RWPE2 (cell line): ENCODE data around the gene UTP15.
A peak's percentile ranks its signal among the peaks of the same experiment; 100 is the strongest.

Experiments used
- ATAC-seq: fragments of 200-7000 bp; cut with Tn5 transposase; 3 replicates; pipeline ENCODE4 v1.9.1; 2021; ENCODE audit warnings: low read depth
- DNase-seq: peaks from one replicate; pipeline ENCODE4 v3.0.0-alpha.2; 2020; ENCODE audit warnings: low spot score
- H3K27ac ChIP-seq: fragments of 450-650 bp; 2 replicates; pipeline ENCODE4 v1.5.1; 2017; ENCODE audit warnings: mild to moderate bottlenecking; ENCODE audit not compliant: poor library complexity, severe bottlenecking
- H3K27me3 ChIP-seq: fragments of 250-450 bp; sonication (Bioruptor Pico); 2 replicates; pipeline ENCODE4 v1.5.1; 2021; ENCODE audit warnings: mild to moderate bottlenecking, moderate library complexity; ENCODE audit not compliant: insufficient read depth, poor library complexity, severe bottlenecking
- H3K36me3 ChIP-seq: fragments of 250-450 bp; sonication (Bioruptor Pico); 2 replicates; pipeline ENCODE4 v1.5.1; 2020; ENCODE audit warnings: low read depth, mild to moderate bottlenecking, moderate library complexity
- H3K4me1 ChIP-seq: fragments of 250-450 bp; sonication (Bioruptor Pico); 2 replicates; pipeline ENCODE4 v1.5.1; 2021; ENCODE audit warnings: mild to moderate bottlenecking, moderate library complexity; ENCODE audit not compliant: insufficient read depth, poor library complexity, severe bottlenecking
- H3K4me3 ChIP-seq: fragments of 250-450 bp; sonication (Bioruptor Pico); 2 replicates; pipeline ENCODE4 v1.5.1; 2021; ENCODE audit warnings: mild to moderate bottlenecking, moderate library complexity; ENCODE audit not compliant: severe bottlenecking
- H3K9me3 ChIP-seq: fragments of 250-450 bp; sonication (Bioruptor Pico); 2 replicates; pipeline ENCODE4 v1.5.1; 2021; ENCODE audit warnings: mild to moderate bottlenecking, moderate library complexity; ENCODE audit not compliant: severe bottlenecking
- CTCF ChIP-seq: fragments of 450-650 bp; IDR thresholded peaks from one replicate; pipeline ENCODE4 v1.5.1; 2017; ENCODE audit warnings: mild to moderate bottlenecking, moderate library complexity; ENCODE audit not compliant: poor library complexity, severe bottlenecking

UTP15 gene

GRCh38 chr5:73596705-73597328, 31.3 kb downstream of the UTP15 start:
- DNase-seq: no peak
- peak; percentile 89 for TF ChIP-seq CTCF
- no peaks in the 10 kb centered on the region for H3K27me3 ChIP-seq
- ATAC-seq: 0 out of 3 replicates have a peak, but pooled peaks have one; percentile 47
- H3K27ac ChIP-seq: no peak overlapping the region
- H3K4me1 ChIP-seq: peaks cover 12% of the 10 kb centered on the region
- no peaks in the 10 kb centered on the region for H3K36me3 ChIP-seq
- H3K4me3 ChIP-seq: no peak overlapping the region
- H3K9me3 ChIP-seq: peaks cover 3% of the 10 kb centered on the region

- Histone ChIP-seq H3K9me3 (peaks cover 3% of the 10 kb centered on the region), H3K36me3 (no peaks in the 10 kb centered on the region), H3K4me1 (peaks cover 8% of the 10 kb centered on the region), H3K27ac (no peak overlapping the region), H3K27me3 (no peaks in the 10 kb centered on the region), H3K4me3 (no peak overlapping the region)
- DNase-seq (no peak), ATAC-seq (no peak)
- no peak for TF ChIP-seq CTCF
Measured at GRCh38 chr5:73599380-73599779, 33.8 kb downstream of the UTP15 start.

- Histone ChIP-seq H3K27ac (peak overlapping the region; percentile 33), H3K4me1 (peaks cover 23% of the 10 kb centered on the region), H3K4me3 (no peak overlapping the region), H3K36me3 (no peaks in the 10 kb centered on the region), H3K27me3 (no peaks in the 10 kb centered on the region), H3K9me3 (peaks cover 3% of the 10 kb centered on the region)
- no peak for ATAC-seq
- DNase-seq: no peak
- no peak for TF ChIP-seq CTCF
Measured at GRCh38 chr5:73603998-73604397, 38.5 kb downstream of the UTP15 start.

GRCh38 chr5:73605223-73606087, 39.9 kb downstream of the UTP15 start:
- Histone ChIP-seq H3K4me1 (peaks cover 23% of the 10 kb centered on the region), H3K36me3 (no peaks in the 10 kb centered on the region), H3K27me3 (no peaks in the 10 kb centered on the region), H3K9me3 (peaks cover 3% of the 10 kb centered on the region), H3K4me3 (no peak overlapping the region), H3K27ac (peak overlapping the region; percentile 33)
- DNase-seq: no peak
- peak; percentile 88 for ATAC-seq
- no peak for TF ChIP-seq CTCF

- no peak for DNase-seq
- peak; percentile 32 for TF ChIP-seq CTCF
- no peaks in the 10 kb centered on the region for H3K27me3 ChIP-seq
- peak overlapping the region; percentile 33 for H3K27ac ChIP-seq
- H3K4me1 ChIP-seq: peaks cover 23% of the 10 kb centered on the region
- H3K4me3 ChIP-seq: no peak overlapping the region
- ATAC-seq: no peak
- H3K36me3 ChIP-seq: no peaks in the 10 kb centered on the region
- H3K9me3 ChIP-seq: peaks cover under 1% of the 10 kb centered on the region
Measured at GRCh38 chr5:73606206-73606753, 40.7 kb downstream of the UTP15 start.
